HUDEP-2 (cell line): ENCODE measurements around the gene NCBP1.
A peak's percentile ranks its signal among the peaks of the same experiment; 100 is the strongest.
"Not testable (repeated sequence)": the region's sequence is repeated elsewhere in the genome, so short reads cannot be mapped to it uniquely, and the experiment has no call there.

Experiments
- DNase-seq, 76 experiments: peaks; one replicate each; lab custom pipeline; 2025; ENCODE audit not compliant: unreplicated experiment in 76 of 76; lab: John Stamatoyannopoulos, UW

The NCBP1 gene

GRCh38 chr9:97622483-97622882 lies 11.1 kb upstream of the NCBP1 start:
- not testable (repeated sequence) for DNase-seq

GRCh38 chr9:97623946-97624345 lies 9.7 kb upstream of the NCBP1 start:
- DNase-seq = no peak

- DNase-seq = no peak
Observed at GRCh38 chr9:97625620-97626019, 8.0 kb upstream of the NCBP1 start.

GRCh38 chr9:97627624-97628023 lies 6.0 kb upstream of the NCBP1 start:
- DNase-seq = no peak

DNA sequence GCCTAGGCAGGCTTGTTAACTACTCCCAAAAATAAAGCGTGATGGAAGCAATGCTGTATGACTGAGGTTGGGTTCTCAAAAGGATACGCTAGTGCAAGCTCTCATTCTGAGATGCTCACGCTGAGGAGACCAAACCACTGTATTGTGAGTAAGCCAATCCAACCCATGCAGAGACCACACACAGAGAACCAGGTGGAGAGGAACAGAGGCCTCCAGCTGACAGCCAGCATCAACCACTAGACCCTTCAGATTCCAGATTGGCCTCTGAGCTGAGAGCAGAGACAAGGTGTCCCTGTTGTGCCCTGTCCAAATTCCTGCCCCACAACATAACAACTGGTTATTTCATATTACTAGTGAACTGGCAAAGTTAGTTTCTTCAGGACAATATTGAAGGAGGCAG lies 5.0 kb upstream of the NCBP1 start:
- DNase-seq = no peak

DNA sequence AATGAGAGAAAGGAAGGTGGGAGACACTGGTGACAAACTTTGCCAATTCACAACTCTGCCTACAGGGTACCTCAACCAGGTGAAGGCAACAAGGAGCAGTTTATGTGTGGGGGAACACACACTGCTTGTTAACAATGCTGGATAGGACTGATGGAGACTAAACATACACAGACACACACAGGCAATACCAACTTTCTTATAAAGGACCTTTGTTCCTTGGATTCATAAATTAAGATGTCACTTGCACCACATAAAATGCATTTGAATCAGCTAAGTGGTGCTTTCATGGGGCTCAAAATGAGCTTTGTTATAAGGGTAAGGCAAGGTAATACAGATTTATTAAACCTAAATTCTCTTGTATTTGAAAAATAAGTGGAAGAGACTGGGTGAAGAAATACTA lies 4.5 kb upstream of the NCBP1 start:
- DNase-seq = no peak

- DNase-seq = no peak
Observed at GRCh38 chr9:97630591-97630990, 3.0 kb upstream of the NCBP1 start.

GRCh38 chr9:97632248-97632984 lies 1.2 kb upstream of the NCBP1 start:
- DNase-seq = peak in 24 of 76 experiments; percentile 2 to 76 (median 44)

DNA sequence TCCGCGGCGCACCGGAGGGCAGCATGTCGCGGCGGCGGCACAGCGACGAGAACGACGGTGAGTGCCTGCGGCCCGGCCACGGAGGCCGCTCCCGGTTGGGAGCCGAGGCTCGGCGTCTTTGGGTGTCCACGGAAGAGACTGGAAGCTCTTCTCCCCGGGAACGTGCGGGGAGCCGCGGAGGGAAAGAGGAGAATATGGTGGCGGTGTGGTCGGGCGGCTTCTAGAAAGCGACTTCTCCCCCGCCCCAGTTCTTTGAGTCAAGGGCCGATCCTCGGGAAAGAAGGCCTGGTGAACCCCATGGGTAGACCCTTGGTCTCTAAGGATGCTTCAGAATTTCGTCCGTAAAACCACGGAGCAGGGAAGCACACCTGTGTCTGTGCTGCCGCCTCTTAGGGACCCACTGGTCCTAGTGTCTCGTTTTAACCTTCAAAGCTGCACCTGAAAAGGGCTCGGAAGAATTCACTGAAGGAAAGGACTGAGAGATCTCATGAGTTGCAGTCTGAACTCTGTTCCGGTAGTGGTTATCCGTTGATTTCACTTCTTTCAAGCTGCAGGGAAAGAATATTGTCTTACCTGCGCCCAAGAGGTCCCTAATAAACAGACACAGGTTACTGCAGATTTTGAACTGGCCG lies 354 bp downstream of the NCBP1 start:
- no peak for DNase-seq

- no peak for DNase-seq
Observed at GRCh38 chr9:97635026-97635425, 1.4 kb downstream of the NCBP1 start.

GRCh38 chr9:97636903-97637302 lies 3.3 kb downstream of the NCBP1 start:
- no peak for DNase-seq

GRCh38 chr9:97638666-97639065 lies 5.0 kb downstream of the NCBP1 start:
- DNase-seq = peak in 2 of 76 experiments; percentile 2 to 9

DNA sequence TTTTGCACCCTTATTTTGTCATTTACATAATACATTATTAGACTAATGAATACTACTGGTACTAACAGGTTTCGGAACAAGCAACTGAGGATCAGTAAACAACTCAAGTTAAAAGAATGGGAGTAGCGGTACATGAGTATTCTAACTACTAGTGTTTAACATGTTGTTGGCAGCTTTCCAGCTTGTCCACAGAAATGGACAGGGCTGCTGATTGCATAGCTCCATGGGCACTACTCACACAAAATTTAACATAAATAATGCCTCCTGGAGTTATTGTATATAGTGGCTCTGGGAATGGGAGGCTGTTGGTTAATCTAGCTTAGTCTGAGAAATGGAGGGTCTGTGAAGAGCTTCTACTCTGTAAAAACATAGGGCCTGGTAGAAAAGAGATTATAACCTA lies 6.7 kb downstream of the NCBP1 start:
- peak in 1 of 76 experiments; percentile 14 for DNase-seq

- DNase-seq = no peak
Observed at GRCh38 chr9:97645720-97646119, 12.1 kb downstream of the NCBP1 start.

GRCh38 chr9:97647996-97648395 lies 14.4 kb downstream of the NCBP1 start:
- DNase-seq = no peak

DNA sequence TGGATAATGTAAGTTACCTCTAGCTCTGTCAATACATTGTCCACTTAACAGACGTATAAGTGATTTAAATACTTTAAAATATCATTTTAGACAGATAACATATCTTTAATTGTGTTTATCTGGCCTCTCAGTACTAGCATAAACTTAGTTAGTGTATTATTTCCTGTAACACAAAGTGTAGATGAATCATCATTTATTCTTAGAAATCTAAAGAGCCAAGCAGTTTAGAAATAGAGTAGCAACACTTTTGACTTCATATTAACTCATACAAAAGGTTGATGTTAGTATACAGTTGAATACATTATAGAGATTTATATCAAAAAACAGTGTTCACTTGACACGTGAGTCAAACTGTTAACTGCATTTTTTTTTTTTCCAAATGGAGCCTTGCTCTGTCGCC lies 18.0 kb downstream of the NCBP1 start:
- DNase-seq = no peak

DNA sequence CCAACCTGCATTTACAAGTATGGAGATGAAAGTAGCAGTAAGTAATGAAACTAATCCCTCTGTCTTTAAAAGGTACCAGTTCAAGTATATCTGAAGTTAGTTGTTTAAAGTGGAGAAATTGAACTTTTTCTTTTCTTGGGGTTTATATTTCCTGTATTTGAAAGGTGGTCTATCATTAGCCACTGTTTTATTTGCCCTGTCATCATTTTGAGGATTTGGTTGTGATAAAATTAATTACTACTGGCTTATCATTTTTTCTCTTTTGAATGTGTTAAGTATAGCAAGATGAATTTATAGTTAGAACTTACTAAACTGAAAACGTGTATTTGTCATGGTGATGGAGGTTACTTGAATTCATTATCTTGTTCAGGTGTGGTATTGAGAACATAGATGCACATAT lies 25.1 kb downstream of the NCBP1 start:
- DNase-seq = no peak

GRCh38 chr9:97659771-97660170 lies 26.1 kb downstream of the NCBP1 start:
- DNase-seq = no peak

DNA sequence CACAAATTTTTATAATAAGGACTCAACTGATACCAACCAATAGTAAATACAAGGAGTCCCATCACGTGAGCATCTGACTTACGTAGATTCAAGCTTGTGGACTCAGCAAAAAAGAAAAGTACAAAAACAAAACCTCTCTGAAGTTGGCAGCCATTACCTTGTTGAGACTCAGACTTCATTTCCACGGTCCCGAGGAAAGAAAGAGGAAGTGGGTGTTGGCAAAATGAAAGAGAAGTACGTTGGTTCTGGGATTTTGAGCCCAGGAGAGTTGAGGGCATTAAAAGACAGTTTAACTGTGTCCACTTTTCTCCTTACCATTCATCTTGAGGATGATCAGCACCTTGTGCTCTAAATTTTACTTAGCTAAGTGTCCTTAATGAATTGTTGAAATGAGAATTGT lies 26.7 kb downstream of the NCBP1 start:
- DNase-seq = peak in 1 of 76 experiments; percentile 8

DNA sequence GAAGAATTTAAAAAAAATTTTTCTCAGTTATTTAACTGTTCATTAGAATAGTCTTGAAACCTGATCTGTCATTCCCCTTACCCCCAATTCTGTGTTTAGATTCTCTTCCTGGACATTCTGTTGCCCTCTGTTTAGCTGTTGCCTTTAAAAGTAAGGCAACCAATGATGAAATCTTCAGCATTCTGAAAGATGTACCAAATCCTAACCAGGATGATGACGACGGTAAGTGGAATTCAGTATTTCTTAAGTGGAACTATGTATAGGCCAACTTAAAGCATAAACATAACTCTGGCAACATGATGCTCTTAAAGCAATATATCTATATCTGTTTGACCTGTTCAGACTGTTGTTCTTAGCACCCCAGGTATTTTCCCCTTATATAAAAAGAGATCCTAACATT lies 27.2 kb downstream of the NCBP1 start:
- no peak for DNase-seq

DNA sequence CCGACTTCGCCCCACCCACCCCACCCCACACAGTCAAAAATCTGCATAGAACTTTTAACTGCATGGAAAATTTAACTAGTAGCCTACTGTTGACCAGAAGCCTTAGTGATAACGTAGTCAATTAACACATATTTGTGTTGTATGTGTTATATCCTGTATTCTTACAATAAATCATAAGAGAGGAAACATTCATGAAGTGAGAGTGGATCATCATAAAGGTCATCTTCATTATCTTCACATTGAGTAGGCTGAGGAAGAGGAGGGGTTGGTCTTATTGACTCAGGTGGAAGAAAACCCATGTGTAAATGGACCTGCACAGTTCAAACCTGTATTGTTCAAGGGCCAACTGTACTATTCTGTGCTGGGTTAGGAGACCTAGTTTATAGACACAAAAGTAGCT lies 32.1 kb downstream of the NCBP1 start:
- no peak for DNase-seq

GRCh38 chr9:97666907-97667686 lies 33.5 kb downstream of the NCBP1 start:
- DNase-seq = no peak
